RWPE1 (cell line): ENCODE measurements around the gene MDK.

Source experiments
- CTCF ChIA-PET: fragments of 350-600 bp; sonication (Branson Sonifier 250); formaldehyde crosslinking; extraction: SDS; loops from one replicate; lab custom pipeline; 2021; lab: Yijun Ruan, JAX
- POLR2A ChIA-PET: fragments of 400-600 bp; formaldehyde crosslinking; extraction: SDS; loops from one replicate; lab custom pipeline; 2020; ENCODE audit warnings: antibody characterized with exemption; ENCODE audit not compliant: low non-redundant PET; lab: Yijun Ruan, JAX
- DNase-seq: peaks from one replicate; pipeline ENCODE4 v3.0.0; 2012; ENCODE audit warnings: low spot score
- H3K27ac ChIP-seq: fragments of 450-650 bp; 2 replicates; pipeline ENCODE4 v1.5.1; 2017
- TF ChIP-seq, protein P1 (sequence below): fragments of 450-650 bp; conservative IDR thresholded peaks from 2 replicates; pipeline ENCODE4 v1.5.1; 2017; ENCODE audit warnings: low read depth, mild to moderate bottlenecking

The MDK gene

DNA sequence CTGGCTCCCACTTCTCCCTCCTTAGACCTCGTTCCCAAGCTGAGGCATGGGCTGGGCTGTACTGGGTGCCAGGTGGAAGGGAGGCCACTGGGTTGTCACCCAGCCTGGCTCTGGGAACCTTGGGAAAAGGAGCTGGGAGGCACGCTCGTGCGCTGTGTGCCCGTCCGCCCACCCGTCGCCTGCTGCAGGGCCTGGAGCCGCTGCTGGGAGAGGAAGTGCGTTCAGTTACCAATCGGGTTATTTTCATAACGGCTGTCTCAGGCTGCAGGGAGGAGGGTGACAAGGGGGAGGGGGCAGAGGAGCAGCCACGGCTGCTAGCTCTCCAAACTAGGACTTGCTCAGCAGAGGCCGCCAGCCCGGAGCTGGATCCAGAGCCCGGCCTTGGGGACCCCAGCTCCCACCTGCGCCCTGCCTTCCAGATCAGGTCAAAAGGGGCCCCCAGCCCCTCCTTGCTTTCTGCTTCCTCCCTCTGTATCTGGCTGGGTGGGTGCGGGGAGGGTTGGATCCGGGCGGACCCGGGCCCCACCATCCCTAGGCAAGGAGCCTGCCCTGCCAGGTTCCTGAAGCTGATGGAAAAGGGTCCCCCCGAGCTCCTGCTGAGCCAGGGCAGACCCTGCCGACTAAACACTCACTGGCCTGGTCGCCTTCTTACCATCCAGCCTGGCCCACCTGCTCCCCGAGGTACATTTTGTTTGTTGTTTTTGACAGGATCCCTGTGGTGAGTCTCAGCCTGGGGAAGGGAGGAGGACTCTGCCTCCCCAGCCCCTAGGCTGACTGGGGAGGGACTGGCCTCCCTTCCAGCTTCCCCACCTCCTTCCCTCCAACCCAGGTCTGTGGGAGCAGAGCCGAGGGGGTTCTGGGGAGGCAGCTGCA is 19.9 kb upstream of the MDK start:
- POLR2A ChIA-PET: no interaction called here

DNA sequence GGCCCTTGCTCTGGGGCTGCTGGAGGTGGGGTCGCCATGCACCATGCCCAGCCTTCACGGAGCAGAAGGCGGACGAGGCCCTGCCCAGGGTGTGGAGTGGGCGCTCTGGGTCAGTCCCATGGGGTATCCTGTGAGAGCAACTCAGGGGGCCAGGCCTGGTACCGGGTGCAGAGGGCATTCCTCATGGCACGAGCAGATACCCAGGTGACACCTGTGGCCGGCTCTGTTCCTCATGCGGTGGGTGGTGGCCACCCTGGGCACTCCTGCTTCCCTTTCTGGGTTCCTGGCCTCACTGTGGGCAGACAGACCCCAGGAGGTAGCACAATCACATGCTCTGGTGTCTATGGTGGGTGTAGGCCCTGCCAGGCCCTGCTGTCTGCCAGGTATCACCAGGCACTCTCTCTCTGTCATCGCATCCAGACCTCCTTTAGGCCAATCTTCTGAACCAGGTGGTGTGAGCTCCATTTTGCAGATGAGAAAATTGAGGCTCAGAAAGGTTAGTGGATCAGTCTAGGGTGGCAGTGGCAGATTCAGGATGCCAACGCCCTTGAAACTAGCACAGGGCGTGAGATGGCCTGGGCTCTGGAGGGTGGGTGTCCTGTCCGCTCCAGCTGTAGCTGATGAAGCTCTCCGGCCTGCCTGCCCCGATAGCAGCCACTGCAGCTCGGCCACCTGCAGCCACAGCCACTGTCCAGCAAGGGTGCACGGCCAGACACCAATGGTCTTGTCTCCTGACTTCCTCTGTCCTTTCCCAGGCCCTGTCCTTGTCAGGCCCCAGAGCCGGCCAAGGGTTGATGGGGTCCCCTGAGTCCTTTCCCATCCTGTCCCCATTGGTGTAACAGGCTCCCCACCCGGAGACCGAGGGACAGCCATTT is 19.1 kb upstream of the MDK start:
- no peak for DNase-seq
- peak overlapping the region; percentile 85 for H3K27ac ChIP-seq
- ChIA-PET POLR2A (no interaction called here), CTCF (interaction anchor here (0.5 to 4.4 kb wide), 2 partner anchors 10 to 26 kb away, joined by 3 to 20 read pairs; no protein-coding TSS in a partner anchor)
- TF ChIP-seq, protein P1, sequence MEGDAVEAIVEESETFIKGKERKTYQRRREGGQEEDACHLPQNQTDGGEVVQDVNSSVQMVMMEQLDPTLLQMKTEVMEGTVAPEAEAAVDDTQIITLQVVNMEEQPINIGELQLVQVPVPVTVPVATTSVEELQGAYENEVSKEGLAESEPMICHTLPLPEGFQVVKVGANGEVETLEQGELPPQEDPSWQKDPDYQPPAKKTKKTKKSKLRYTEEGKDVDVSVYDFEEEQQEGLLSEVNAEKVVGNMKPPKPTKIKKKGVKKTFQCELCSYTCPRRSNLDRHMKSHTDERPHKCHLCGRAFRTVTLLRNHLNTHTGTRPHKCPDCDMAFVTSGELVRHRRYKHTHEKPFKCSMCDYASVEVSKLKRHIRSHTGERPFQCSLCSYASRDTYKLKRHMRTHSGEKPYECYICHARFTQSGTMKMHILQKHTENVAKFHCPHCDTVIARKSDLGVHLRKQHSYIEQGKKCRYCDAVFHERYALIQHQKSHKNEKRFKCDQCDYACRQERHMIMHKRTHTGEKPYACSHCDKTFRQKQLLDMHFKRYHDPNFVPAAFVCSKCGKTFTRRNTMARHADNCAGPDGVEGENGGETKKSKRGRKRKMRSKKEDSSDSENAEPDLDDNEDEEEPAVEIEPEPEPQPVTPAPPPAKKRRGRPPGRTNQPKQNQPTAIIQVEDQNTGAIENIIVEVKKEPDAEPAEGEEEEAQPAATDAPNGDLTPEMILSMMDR: no peak

More for the DNA sequence above, 19.9 kb upstream of the MDK start:
- DNase-seq: no peak
- H3K27ac ChIP-seq: peak overlapping the region; percentile 85
- CTCF ChIA-PET: interaction anchor here (0.9 to 4.4 kb wide), 2 partner anchors 9 to 28 kb away, joined by 5 to 20 read pairs; no protein-coding TSS in a partner anchor
- TF ChIP-seq, protein P1: no peak

DNA sequence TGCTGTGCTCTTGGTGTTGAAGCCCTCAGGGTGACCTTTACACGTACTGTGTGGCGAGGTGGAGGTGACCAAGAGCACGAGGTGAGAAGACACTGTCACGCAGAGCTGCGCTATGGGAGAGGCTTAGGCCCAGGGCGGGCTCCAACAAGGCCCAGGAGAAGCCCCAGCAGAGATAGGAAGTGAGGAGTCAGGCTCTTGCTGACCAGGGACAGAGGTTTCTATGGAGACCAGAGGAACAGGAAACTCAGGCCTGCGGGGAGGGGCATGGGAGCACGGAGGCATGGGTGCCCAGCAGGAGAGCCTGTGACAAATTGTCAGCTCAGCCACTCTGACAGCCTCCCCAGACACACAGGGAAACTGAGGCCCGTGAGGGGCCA is 18.4 kb upstream of the MDK start:
- TF ChIP-seq, protein P1: no peak
- H3K27ac ChIP-seq: peak overlapping the region; percentile 85
- ChIA-PET CTCF (interaction anchor here (0.5 to 4.4 kb wide), 7 partner anchors 9 to 491 kb away, joined by 3 to 20 read pairs (median 5); no protein-coding TSS in a partner anchor), POLR2A (no interaction called here)
- peak; percentile 63 for DNase-seq

- DNase-seq: peak; percentile 67
- ChIA-PET CTCF (interaction anchor here (0.5 to 4.4 kb wide), 10 partner anchors 9 to 491 kb away, joined by 3 to 20 read pairs (median 4); partner anchors contain the start of gene CHRM4), POLR2A (no interaction called here)
- TF ChIP-seq, protein P1: no peak; the same call in 1 of the 2 replicates
- H3K27ac ChIP-seq: peak overlapping the region; percentile 85
These were observed 17.9 kb upstream of the MDK start for GRCh38 chr11:46363455-46364005.

GRCh38 chr11:46364056-46364455 is 17.4 kb upstream of the MDK start:
- DNase-seq: no peak
- ChIA-PET CTCF (interaction anchor here (0.6 to 4.4 kb wide), 8 partner anchors 8 to 432 kb away, joined by 3 to 20 read pairs (median 4); partner anchors contain the start of gene CHRM4), POLR2A (no interaction called here)

More at GRCh38 chr11:46364056-46364455, 17.4 kb upstream of the MDK start:
- TF ChIP-seq, protein P1: no peak
- peak overlapping the region; percentile 85 for H3K27ac ChIP-seq
